Measurements from ENCODE around the gene MRFAP1. TPM values are rescaled to one million over a fixed set of nuclear protein-coding genes. Genes with fewer than 3 reads are reported as not detected.

MRFAP1 gene
- total RNA-seq, 4 donors from 2014 or later: 136 to 234 (median 170) TPM

DNA sequence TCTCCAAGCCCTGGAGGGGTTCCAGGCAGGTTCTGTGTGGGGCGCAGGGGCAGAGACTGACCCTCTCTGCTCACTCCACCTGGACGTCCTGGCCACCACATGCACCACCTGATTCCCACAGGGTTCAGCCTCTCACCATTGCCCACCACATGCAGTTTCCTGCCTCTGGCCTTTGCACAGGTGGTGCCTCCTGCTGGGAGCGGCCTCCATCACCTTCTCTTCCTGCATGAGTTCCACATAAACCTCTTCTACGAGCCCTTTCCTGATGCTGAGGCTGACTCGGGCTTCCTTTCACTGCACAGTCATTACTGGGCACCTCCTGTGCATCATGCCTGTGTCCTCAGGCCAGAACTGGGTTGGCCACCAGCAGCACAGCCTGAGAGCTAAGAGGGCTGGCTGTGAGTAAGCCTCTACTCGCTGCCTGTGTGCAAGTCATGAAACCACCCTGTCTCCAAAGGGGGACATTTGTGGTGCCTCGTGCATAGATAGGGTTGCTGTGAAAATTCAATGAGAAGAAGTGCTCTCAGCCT lies 45.6 kb upstream of the MRFAP1 start:
- no peak overlapping the region for H3K4me3 ChIP-seq (ENCODE audit: low read depth, poor library complexity, severe bottlenecking)
- intact Hi-C loops (cut with DNase I; ENCODE audit: low total_unique reads): no loop called here
- TF ChIP-seq, protein P1, sequence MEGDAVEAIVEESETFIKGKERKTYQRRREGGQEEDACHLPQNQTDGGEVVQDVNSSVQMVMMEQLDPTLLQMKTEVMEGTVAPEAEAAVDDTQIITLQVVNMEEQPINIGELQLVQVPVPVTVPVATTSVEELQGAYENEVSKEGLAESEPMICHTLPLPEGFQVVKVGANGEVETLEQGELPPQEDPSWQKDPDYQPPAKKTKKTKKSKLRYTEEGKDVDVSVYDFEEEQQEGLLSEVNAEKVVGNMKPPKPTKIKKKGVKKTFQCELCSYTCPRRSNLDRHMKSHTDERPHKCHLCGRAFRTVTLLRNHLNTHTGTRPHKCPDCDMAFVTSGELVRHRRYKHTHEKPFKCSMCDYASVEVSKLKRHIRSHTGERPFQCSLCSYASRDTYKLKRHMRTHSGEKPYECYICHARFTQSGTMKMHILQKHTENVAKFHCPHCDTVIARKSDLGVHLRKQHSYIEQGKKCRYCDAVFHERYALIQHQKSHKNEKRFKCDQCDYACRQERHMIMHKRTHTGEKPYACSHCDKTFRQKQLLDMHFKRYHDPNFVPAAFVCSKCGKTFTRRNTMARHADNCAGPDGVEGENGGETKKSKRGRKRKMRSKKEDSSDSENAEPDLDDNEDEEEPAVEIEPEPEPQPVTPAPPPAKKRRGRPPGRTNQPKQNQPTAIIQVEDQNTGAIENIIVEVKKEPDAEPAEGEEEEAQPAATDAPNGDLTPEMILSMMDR (IDR thresholded peaks at IDR 0.05): no peak
- no peak for TF ChIP-seq POLR2A (IDR thresholded peaks at IDR 0.05)
- 85 to 88% methylated on average over 7 of the region's 7 CpGs for WGBS, 2 donors
- DNase-seq (ENCODE audit: low spot score in 2 of 2): no peak

DNA sequence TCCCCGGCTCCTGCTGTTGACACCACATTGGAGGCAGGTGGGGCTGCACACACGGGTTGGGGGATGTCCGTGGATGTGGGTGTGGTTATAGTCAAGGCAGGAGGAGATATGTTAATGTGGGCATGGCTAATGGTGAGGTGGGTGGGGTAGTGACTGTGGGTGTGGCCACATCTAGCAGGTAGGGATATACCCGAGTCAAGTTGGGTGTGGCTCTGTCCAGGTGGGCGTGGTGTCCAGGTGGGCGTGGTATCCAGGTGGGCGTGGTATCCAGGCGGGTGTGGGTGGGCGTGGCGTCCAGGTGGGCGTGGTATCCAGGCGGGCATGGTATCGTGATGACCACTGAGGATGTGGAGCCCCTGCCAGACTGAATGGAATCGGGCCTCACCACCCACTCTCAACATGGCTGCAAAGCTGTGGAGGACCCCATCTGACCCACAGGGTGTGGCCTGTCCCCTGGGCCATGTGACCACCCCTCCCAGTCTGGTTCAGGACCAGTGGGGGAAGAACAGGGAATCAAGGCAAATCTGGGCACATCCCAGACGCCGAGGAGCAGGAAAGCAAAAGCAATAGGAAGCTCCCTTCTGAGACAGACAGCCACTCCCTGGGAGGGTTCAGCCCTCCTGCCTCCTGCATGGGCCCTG lies 44.5 kb upstream of the MRFAP1 start:
- intact Hi-C loops (cut with DNase I; ENCODE audit: low total_unique reads): no loop called here
- WGBS, 2 donors: 53 to 59% methylated on average over 13 to 16 of the region's 16 CpGs
- H3K4me3 ChIP-seq (ENCODE audit: low read depth, poor library complexity, severe bottlenecking): no peak overlapping the region
- no peak for TF ChIP-seq POLR2A (IDR thresholded peaks at IDR 0.05)
- DNase-seq (ENCODE audit: low spot score in 2 of 2): no peak

DNA sequence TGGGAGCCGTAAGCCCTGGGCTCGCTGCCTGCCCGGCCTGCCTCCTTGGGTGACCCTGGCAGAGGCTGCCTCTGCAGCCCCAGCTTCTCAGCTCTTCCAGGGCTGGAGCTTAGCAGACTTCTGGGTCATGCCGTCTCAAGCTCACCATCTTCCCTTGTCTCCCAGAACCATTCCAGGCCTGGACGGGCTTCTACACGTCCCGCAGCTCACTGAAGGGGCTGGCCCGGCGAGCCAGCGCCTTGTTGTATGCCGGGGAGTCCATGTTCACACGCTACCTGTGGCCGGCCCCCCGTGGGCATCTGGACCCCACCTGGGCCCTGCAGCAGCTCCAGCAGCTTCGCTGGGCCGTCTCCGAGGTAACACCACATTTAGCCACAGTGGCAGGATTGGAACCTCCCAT lies 43.5 kb upstream of the MRFAP1 start:
- no peak overlapping the region for H3K4me3 ChIP-seq (ENCODE audit: low read depth, poor library complexity, severe bottlenecking)
- intact Hi-C loops (cut with DNase I; ENCODE audit: low total_unique reads): no loop called here
- WGBS, 2 donors: 86 to 91% methylated on average over 16 of the region's 17 CpGs
- DNase-seq (ENCODE audit: low spot score in 2 of 2): no peak
- TF ChIP-seq POLR2A (IDR thresholded peaks at IDR 0.05): no peak
- TF ChIP-seq, protein P1 (IDR thresholded peaks at IDR 0.05): no peak

DNA sequence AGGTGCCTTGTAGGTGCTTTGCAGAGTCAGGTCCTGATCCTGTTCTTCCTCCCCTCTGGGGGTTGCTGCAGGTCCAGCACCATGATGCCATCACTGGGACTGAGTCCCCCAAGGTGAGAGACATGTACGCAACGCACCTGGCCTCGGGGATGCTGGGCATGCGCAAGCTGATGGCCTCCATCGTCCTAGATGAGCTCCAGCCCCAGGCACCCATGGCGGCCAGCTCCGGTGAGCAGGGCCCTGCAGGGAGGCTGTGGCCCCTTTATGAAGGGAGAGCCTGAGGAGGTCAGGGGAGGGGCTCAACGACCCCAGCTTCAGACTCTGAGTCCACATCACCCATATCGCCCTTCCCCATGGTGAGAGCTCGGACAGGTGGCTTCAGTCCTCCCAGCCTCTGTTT lies 42.4 kb upstream of the MRFAP1 start:
- 83 to 97% methylated on average over 7 to 10 of the region's 10 CpGs for WGBS, 2 donors
- TF ChIP-seq, protein P1 (IDR thresholded peaks at IDR 0.05): no peak
- no peak for TF ChIP-seq POLR2A (IDR thresholded peaks at IDR 0.05)
- intact Hi-C loops (cut with DNase I; ENCODE audit: low total_unique reads): no loop called here
- DNase-seq (ENCODE audit: low spot score in 2 of 2): no peak
- no peak overlapping the region for H3K4me3 ChIP-seq (ENCODE audit: low read depth, poor library complexity, severe bottlenecking)

DNA sequence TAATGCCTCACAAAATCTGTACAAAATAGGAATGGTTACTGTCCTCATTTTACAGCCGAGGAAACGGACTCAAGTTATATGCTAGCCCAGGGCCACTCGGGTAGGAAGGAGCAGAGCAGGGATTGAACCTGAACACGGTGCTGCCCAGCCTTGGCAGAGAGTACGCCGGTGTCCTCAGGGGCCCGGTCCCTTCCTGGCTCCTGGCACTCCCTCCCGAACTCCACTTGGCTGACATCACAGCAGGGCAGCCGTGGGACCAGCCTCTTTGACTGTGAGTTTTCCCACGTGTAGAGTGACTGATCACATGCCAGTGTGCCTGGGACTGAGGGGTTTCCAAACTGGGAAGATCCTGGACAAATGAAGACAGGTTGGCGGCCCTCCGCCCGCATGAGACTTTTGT lies 41.8 kb upstream of the MRFAP1 start:
- TF ChIP-seq POLR2A (IDR thresholded peaks at IDR 0.05): no peak
- TF ChIP-seq, protein P1 (IDR thresholded peaks at IDR 0.05): no peak
- intact Hi-C loops (cut with DNase I; ENCODE audit: low total_unique reads): no loop called here
- 84 to 86% methylated on average over 13 of the region's 13 CpGs for WGBS, 2 donors
- no peak overlapping the region for H3K4me3 ChIP-seq (ENCODE audit: low read depth, poor library complexity, severe bottlenecking)
- DNase-seq (ENCODE audit: low spot score in 2 of 2): no peak

DNA sequence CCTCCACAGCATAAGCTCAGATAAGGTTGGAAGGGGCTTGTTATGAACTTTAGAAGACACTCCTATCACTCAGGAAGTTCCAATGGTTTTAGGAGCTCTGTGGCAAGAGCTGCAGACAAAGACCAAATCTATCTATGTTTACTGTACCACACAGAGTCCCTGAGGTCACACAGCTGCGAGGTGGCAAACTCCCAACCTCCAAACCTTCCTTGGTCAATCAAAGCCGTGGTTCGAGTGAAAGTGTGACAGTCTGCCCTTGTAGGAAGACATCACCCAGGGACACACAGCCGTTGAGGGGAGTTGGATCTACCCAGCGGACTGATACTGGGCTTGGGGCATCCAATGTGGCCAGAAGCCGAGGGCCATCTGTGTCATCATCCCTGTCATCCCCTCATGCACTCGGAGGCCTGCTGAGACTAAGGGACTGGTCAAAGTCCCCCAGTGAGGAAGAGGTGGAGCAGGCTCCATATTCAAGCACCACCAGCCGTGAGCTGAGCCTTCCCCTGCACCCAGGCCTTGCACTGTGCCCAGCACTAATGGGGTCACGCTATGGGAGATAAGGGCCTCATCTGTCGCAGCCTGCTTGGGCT lies 38.7 kb upstream of the MRFAP1 start:
- 93 to 94% methylated on average over 10 of the region's 10 CpGs for WGBS, 2 donors
- no peak overlapping the region for H3K4me3 ChIP-seq (ENCODE audit: low read depth, poor library complexity, severe bottlenecking)
- no peak for DNase-seq (ENCODE audit: low spot score in 2 of 2)
- TF ChIP-seq, protein P1 (IDR thresholded peaks at IDR 0.05): no peak
- TF ChIP-seq POLR2A (IDR thresholded peaks at IDR 0.05): no peak
- intact Hi-C loops (cut with DNase I; ENCODE audit: low total_unique reads): no loop called here

Measured in lower leg skin (tissue), 4 donors.